Measurements from ENCODE around the gene SRSF6.
"Not testable (repeated sequence)": the region's sequence is repeated elsewhere in the genome, so short reads cannot be mapped to it uniquely, and the experiment has no call there.

Gene SRSF6

GRCh38 chr20:43477193-43477592 is 19.5 kb downstream of the SRSF6 start:
- no peak for DNase-seq (ENCODE audit: low spot score)

GRCh38 chr20:43477619-43478018 is 19.9 kb downstream of the SRSF6 start:
- no peak for DNase-seq (ENCODE audit: low spot score)

- DNase-seq (ENCODE audit: low spot score): no peak
These were observed 32.3 kb downstream of the SRSF6 start for GRCh38 chr20:43490038-43490437.

GRCh38 chr20:43492101-43492500 is 34.4 kb downstream of the SRSF6 start:
- DNase-seq (ENCODE audit: low spot score): peak; percentile 65

GRCh38 chr20:43495388-43495787 is 37.7 kb downstream of the SRSF6 start:
- DNase-seq (ENCODE audit: low spot score): no peak

GRCh38 chr20:43502021-43502420 is 44.3 kb downstream of the SRSF6 start:
- not testable (repeated sequence) for DNase-seq (ENCODE audit: low spot score)

- no peak for DNase-seq (ENCODE audit: low spot score)
These were observed 48.5 kb downstream of the SRSF6 start for GRCh38 chr20:43506238-43506637.

GRCh38 chr20:43507150-43508080 is 49.7 kb downstream of the SRSF6 start, which contains the start of gene L3MBTL1:
Gene L3MBTL1, plus strand, starts transcription at chr20:43507697. Its CDS starts 5,807 bp downstream, at chr20:43513504.
- DNase-seq (ENCODE audit: low spot score): no peak

- no peak for DNase-seq (ENCODE audit: low spot score)
These were observed 50.4 kb downstream of the SRSF6 start for GRCh38 chr20:43508106-43508505.

- no peak for DNase-seq (ENCODE audit: low spot score)
These were observed 50.9 kb downstream of the SRSF6 start for GRCh38 chr20:43508604-43509040.

GRCh38 chr20:43511879-43512278 is 54.2 kb downstream of the SRSF6 start:
- DNase-seq (ENCODE audit: low spot score): no peak

- DNase-seq (ENCODE audit: low spot score): no peak
These were observed 55.8 kb downstream of the SRSF6 start for GRCh38 chr20:43513372-43513930.

Measured in activated CD4-positive, alpha-beta T cell treated with anti-CD3 and anti-CD28 coated beads, Interleukin-2, Interleukin-4, amounts not matched to agents 100 ng/mL and 50 ng/mL, durations not matched to agents 16 hours and 8 hours (primary cell).